Stimulated activated CD4-positive, alpha-beta T cell treated with anti-CD3 and anti-CD28 coated beads, TNF-alpha, amount 100 ng/mL, for 1 hour (primary cell): ENCODE results near the gene ZNF441.
A peak's percentile ranks its signal among the peaks of the same experiment; 100 is the strongest.
"Not testable (repeated sequence)": the region's sequence is repeated elsewhere in the genome, so short reads cannot be mapped to it uniquely, and the experiment has no call there.

Source experiments
- DNase-seq, 3 donors: peaks; one replicate each; pipeline ENCODE4 v3.0.0-alpha.2; 2020; ENCODE audit warnings: low read depth in 3 of 3, low spot score in 1 of 3

The ZNF441 gene

DNA sequence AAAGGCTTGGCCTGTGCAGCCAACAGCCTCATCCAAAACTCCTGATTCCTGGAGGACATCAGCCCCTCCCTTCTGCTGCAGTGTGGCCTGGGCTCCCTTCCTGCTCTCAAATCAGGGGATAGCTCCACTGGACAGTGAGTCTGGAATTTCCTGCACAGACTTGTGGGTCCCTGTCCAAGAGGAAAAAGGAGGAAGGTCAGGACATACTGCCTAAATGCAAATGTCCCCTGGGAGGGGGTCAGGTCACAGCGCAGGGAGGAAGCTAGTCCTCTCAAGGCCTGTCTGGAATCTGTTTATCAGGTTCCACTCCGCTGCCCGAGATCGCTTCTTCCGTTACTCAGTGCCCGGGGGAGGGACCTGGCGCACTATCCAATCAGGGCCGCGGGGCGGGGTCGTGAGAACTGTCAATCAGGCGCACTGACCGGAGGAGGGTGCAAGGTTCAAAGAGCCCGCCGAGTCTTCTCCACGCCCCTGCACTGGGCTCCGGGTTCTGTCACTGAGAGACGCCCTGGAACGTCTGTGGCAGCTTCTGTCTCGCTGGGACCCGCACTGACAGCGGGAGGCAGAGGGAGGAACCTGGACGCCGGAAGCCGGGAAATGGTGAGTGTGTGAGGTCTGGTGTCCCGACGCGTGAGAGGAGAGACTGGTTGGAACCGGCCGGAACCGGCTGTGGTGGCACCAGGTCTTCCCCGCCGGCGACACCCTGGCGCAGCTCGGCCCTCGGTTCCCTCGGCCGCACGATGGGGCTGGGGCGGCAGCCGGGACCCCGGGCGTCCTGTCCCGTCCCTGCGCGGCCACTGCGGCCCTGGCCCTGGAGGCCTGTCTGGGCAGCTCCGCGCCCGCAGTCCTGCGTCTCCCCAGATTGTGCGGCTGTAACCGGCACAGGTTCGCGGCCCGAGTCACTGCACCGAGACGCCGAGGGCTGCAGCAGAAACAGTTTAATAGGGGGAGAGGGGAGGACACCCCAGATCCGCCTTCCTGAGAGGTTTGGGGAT is at the start of gene ZNF441:
ZNF441 (plus strand) TSS at position 404 of the 995 bp plus-strand sequence; CDS start at position 598, 194 bp downstream.
- DNase-seq, result peak; percentile 77 to 92 (median 78)

DNA sequence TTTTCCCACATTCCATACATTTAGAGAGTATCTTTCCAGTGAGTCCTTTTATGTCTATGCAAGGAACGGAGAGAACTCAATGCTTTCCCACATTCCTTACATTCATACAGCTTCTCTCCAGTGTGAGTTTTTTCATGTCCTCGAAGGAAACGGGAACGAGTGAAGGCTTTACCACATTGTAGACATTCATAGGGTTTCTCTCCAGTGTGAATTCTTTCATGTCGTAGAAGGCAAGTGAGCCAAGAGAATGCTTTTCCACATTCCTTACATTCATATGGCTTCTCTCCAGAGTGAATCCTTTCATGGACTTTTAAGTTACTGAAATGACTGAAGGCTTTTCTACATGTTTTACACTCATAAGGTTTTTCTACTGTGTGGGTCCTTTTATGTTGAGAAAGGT is 45.1 kb upstream of the ZNF441 start:
- DNase-seq, result no peak

DNA sequence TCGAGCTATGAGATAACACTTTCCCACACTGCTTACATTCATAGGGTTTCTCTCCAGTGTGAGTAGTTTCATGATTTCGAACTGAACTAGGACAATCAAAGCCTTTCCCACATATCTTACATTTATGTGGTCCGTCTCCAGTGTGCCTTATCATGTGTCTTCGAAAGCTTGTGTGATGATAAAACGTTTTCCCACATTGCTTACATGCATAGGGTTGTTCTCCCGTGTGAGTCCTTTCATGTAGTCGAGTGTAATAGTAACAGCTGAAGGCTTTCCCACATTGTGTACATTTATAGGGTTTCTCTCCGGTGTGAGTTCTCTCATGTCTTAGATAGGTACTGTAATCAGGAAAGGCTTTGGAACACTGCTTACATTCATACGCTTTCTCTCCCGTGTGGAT is 44.4 kb upstream of the ZNF441 start:
- no peak for DNase-seq

DNA sequence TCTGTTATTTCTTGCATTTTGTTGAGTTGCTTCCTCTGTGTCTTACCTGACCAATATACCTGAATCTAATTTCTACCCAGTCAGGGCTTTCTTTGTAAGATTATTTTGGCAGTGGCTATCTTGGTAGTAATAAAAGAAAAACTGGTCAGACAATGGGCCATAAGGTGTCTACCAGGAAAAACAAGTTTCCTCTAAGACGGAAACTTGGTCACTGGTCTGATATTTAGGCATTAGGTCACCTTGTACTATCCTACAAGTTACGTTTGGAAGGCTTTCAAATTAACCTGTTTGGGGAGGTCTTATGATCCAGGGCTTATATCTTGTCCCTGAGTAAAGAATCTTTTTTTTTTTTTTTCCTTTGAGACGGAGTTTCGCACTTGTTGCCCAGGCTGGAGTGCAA is 37.2 kb upstream of the ZNF441 start:
- no peak for DNase-seq

DNA sequence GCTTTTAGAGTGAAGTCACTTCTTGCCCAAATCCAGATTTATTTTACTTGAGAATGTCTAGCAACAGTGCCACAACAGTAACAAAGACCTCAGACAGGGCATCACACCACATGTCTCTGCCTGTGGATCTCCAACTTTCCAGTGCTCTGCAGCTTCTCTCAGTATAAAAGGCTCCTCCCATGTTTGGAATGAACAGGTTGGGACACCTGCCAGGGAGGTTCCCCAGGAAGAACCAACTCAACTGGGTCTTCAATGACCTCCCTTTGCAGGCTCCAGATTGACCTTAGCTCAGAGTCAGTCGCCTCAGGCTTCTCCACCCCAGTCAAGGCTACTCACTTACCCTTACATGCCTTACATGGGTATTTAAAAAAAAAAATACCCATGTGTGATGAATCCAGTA is 31.4 kb upstream of the ZNF441 start:
- no peak for DNase-seq

DNA sequence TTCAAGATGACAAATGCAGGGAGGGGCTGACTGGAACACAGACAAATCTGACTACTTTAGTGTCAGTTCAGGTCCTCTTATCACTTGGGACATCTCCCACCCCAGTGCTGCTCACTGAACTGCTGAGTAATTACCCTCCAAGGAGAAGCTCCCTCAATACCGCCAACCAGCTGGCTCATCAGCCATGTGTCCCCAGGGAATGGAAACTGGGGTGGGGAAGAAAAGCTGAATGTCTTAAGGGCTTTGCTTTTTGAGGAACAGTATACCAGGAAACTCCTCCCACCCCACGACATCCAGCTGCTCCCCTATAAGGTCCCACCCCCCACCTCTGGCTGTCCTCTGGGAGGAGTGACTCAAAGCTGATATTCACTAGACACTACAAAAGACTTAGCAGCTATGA is 30.1 kb upstream of the ZNF441 start:
- no peak for DNase-seq

DNA sequence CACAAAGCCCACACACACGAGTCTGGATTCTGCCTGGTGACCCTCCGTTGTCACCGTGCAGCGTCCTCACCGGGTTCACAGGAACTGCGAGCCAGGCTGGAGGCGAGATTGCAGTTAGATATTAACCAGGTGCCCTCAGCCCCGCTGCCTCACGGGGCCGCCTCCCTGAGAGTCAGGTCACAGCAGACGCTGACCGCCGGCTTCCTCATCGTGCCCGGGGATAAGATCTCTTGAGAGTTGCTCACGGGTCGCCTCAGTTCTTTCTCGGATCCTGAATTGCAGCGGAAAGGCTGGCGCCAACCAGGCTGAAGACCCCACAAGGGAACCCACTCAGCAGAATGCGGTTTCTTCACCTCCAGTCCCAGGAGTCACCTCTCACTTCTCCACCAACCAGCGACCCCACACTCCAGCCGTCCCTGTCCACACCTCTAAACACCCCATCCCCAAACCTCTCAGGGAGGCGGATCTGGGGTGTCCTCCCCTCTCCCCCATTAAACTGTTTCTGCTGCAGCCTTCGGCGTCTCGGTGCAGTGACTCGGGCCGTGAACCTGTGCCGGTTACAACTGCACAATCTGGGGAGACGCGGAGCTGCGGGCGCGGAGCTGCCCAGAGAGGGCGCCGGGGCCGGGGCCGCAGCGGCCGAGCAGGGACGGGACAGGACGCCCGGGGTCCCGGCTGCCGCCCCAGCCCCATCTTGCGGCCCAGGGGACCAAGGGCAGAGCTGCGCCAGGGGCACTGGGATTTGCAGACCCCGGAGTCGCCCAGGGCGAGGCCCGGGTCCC is 28.6 kb upstream of the ZNF441 start:
- no peak for DNase-seq

DNA sequence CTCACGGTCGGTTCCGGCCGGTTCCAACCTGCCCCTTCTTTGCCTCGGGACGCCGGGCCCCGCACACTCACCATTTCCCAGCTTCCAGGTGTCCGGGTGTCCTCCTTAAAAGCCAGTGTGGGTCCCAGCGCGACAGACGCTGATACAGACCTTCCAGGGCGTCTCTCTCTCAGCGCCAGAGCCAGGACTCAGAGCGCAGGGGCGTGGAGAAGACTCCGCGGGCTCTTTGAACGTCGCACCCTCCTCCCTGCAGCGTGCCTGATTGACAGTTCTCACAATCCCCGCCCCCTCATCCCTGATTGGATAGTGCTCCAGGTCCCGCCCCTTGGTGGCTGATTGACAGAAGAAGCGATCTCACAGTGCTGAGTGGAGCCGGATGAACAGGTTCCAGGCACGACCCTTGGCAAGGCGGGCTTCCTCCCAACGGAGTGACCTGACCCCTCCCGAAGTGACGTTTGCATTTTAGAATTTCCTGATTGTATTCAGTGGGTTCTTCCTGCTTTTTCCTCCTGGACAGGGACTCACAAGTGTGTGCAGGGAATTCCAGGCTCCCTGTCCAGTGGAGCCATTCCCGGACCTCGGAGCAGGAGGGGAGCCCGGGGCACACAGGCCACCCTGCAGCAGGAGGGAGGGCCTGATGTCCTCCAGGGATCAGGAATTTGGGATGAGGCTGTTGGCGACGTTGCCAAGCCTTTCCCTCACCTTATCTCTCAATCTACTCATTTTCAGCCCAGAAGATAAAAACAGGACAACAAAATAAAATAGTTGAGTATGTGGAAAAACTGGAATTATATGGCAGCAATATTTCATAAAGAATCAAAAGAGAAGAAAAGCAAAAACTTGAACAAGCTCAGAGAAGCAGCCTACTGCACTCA is 27.8 kb upstream of the ZNF441 start, which contains the start of gene ZNF823:
ZNF823 (minus strand) TSS at position 201 of the 875 bp plus-strand sequence; CDS start at position 74, 127 bp downstream.
- DNase-seq, result peak; percentile 88 to 94 (median 90)

GRCh38 chr19:11745869-11746268 is 20.9 kb upstream of the ZNF441 start:
- DNase-seq, result no peak

DNA sequence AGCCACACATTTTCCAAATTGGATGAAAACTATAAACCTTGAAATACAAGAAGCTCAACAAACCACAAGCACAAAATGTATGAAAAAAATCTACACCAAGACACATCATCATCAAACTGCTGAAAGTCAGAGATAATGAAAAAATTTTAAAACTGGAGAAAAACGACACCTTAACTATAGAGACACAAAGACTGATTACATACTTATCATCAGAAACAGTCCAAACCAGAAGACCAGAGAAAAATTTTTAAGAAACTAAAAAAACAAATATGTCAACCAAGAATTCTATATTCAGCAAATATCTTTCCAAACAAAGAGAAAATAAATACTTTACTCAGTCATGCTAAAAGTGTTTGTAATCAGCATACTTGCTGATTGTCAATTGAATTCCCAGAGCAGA is 19.5 kb upstream of the ZNF441 start:
- DNase-seq, result no peak

- no peak for DNase-seq
Observed at GRCh38 chr19:11749751-11750150, 17.0 kb upstream of the ZNF441 start.

DNA sequence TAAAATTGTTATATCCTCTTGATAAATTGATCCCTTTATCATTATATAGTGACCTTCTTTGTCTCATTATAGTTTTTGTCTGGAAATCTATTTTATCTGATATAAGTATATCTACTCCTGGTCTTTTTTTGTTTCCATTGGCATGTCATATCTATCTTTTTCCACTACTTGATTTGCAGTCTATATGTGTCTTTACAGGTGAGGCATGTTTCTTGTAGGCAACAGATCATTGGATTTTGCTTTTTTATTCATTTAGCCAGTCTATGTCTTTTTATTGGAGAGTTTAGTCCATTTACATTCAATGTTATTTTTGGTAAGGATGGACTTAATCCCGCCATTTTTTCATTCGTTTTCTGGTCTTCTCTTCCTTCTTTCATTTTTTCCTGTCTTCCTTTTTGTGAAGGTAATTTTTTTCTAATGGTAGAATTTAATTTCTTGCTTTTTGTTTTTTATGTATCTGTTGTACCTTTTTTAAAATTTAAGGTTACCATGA is 14.5 kb upstream of the ZNF441 start:
- DNase-seq, result no peak

GRCh38 chr19:11754663-11755062 is 12.1 kb upstream of the ZNF441 start:
- no peak for DNase-seq

GRCh38 chr19:11756965-11757364 is 9.8 kb upstream of the ZNF441 start:
- no peak for DNase-seq

GRCh38 chr19:11759805-11760204 is 7.0 kb upstream of the ZNF441 start:
- DNase-seq, result no peak

DNA sequence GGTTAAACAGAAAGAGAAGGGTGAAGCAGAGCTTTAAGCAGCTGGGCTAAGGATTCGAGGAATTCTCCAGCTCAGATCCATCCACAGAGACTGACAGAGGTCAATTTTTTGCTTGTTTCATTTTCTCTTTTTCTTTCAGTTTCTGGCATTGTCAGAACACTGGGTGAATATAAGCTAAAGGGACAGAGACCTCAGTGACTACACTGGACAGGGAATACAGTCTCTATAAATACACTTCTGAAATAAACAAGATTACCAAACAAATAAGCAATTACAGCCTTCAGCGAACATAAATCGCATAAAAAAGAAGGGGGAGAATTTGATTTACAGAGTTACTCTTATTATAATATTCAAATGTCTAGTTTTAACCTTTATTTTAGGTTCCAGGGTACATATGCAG is 3.7 kb upstream of the ZNF441 start:
- no peak for DNase-seq

DNA sequence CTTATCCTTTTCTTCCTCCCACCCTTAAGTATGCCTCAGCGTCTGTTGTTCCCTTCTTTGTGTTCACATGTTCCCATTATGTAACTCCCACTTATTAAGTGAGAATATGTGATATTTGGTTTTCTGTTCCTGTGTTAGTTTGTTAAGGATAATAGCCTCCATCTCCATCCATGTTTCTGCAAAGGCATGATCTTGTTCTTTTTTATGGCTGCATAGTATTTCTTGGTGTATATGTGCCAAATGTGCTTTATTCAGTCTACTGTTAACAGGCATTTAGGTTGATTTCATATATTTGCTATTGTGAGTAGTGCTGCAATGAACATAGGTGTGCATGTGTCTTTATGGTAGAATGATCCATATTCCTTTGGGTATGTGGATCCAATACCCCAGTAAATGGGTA is 3.2 kb upstream of the ZNF441 start:
- no peak for DNase-seq

- no peak for DNase-seq
Observed at GRCh38 chr19:11767633-11768133, 883 bp downstream of the ZNF441 start.

GRCh38 chr19:11769995-11770394 is 3.2 kb downstream of the ZNF441 start:
- no peak for DNase-seq

- DNase-seq, result not testable (repeated sequence)
Observed at GRCh38 chr19:11771520-11771919, 4.7 kb downstream of the ZNF441 start.
